Hair follicular keratinocyte (primary cell): ENCODE results near the gene KIF2A. TPM values are rescaled to one million over a fixed set of nuclear protein-coding genes. Genes with fewer than 3 reads are reported as not detected.

Experiments used
- total RNA-seq: library from RNA; depleted of rRNA; stranded (reverse); fragments of >200 nt; gene quantifications from 2 replicates; pipeline ENCODE4 v1.2.3, GENCODE V29; 2015

Gene KIF2A
- total RNA-seq = 37.4 and 40.1 TPM in 2 replicates

GRCh38 chr5:62305715-62306322 lies at the start of gene KIF2A:
TSS of gene KIF2A (plus strand) at chr5:62306206. CDS start at chr5:62306473, 267 bp downstream.

DNA sequence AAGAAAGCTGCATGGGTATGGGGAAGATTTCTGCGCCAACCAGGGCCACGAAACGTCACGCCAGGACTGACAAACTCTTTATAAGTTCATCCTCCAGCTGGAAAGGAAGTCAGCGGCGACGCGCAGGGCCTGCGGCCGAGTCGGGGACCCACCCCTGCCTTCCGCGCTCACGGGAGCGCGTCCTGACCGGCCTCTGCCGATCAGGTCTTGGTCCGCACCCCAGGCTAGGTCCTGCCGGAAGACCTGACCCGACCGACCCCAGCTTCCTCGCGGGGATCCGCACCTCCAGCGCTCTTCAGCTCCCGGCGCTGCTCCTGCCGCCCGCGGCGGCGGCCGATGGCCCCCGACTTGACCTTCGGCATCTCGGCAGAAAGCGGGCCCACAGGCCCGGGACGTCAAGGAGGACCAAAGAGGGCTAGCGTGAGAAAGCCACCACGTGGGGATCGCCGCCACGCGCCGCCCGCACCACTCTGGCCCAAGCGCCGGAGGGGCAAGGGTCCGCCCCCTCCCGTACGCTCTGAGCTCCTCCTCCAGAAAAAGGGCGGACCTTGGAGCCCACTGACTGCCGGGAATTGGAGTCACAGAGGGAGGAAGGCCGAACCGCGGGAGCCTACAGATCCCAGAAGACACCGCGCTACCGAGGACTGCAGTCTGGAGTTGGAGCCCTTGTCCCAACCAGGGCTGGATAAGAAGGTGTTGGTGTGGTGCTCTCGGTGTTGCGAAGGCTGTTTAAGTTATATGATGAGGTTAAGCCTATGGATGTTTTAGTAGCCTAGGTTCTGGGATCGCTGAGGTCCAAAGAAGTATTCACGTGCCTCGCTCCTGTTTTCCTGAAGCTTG lies 97.6 kb downstream of the KIF2A start, which contains the start of gene DIMT1:
DIMT1 (minus strand) TSS at position 495 of the 840 bp plus-strand sequence; CDS start at position 362, 133 bp downstream.

GRCh38 chr5:62412549-62413329 lies 106.7 kb downstream of the KIF2A start, which contains the start of gene IPO11:
TSS of gene IPO11 (plus strand) at chr5:62412763. CDS start at chr5:62437280, 24,517 bp downstream.

Other genes with a start within 250 kb of the KIF2A start
- 41.6 and 47.2 TPM in 2 replicates for gene DIMT1, start 97.7 kb downstream of the KIF2A start, total RNA-seq
- gene IPO11, start 106.6 kb downstream of the KIF2A start, total RNA-seq = 16.2 and 24.4 TPM in 2 replicates